ENCODE results near the gene TSHZ2.

DNA sequence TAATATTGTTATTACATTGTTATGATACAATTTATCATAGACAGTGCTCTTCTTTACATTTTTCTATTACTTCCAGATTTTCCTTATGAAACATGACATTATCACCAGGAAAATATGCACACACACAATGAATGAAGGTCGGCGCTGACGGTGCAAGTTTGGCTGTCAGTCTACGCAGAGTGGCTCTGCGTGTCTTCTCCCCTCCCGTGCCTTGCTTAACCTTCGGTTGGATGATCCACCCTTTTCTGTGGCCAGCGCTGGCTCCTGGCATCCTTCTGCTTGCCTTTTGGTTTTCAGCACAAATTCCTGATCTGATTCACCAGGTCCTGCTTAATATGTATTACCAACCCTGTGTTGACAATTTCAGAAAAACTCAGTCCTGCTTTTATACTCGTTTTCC lies 157.4 kb downstream of the TSHZ2 start:
- TF ChIP-seq FOXP4 (CRISPR knock-in tag; IDR thresholded peaks at IDR 0.05) (no peak), FOXK1 (CRISPR knock-in tag; IDR thresholded peaks at IDR 0.05) (no peak), E2F5 (CRISPR knock-in tag; IDR thresholded peaks at IDR 0.05) (no peak), TP53 (CRISPR knock-in tag; IDR thresholded peaks at IDR 0.05) (no peak), ETV6 (CRISPR knock-in tag; IDR thresholded peaks at IDR 0.05) (no peak), ZNF317 (CRISPR knock-in tag; IDR thresholded peaks at IDR 0.05; ENCODE audit: borderline replicate concordance, low read depth) (no peak), HMGA2 (CRISPR knock-in tag; IDR thresholded peaks at IDR 0.05) (no peak), CREB1 (CRISPR knock-in tag; IDR thresholded peaks at IDR 0.05) (no peak), MXD4 (CRISPR knock-in tag; IDR thresholded peaks at IDR 0.05; ENCODE audit: borderline replicate concordance) (no peak)
- TF ChIP-seq, protein P1, sequence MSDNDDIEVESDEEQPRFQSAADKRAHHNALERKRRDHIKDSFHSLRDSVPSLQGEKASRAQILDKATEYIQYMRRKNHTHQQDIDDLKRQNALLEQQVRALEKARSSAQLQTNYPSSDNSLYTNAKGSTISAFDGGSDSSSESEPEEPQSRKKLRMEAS (CRISPR knock-in tag; IDR thresholded peaks at IDR 0.05): no peak
- TF ChIP-seq, protein P2, sequence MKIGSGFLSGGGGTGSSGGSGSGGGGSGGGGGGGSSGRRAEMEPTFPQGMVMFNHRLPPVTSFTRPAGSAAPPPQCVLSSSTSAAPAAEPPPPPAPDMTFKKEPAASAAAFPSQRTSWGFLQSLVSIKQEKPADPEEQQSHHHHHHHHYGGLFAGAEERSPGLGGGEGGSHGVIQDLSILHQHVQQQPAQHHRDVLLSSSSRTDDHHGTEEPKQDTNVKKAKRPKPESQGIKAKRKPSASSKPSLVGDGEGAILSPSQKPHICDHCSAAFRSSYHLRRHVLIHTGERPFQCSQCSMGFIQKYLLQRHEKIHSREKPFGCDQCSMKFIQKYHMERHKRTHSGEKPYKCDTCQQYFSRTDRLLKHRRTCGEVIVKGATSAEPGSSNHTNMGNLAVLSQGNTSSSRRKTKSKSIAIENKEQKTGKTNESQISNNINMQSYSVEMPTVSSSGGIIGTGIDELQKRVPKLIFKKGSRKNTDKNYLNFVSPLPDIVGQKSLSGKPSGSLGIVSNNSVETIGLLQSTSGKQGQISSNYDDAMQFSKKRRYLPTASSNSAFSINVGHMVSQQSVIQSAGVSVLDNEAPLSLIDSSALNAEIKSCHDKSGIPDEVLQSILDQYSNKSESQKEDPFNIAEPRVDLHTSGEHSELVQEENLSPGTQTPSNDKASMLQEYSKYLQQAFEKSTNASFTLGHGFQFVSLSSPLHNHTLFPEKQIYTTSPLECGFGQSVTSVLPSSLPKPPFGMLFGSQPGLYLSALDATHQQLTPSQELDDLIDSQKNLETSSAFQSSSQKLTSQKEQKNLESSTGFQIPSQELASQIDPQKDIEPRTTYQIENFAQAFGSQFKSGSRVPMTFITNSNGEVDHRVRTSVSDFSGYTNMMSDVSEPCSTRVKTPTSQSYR (CRISPR knock-in tag; IDR thresholded peaks at IDR 0.05): no peak
- TF ChIP-seq, protein P3, sequence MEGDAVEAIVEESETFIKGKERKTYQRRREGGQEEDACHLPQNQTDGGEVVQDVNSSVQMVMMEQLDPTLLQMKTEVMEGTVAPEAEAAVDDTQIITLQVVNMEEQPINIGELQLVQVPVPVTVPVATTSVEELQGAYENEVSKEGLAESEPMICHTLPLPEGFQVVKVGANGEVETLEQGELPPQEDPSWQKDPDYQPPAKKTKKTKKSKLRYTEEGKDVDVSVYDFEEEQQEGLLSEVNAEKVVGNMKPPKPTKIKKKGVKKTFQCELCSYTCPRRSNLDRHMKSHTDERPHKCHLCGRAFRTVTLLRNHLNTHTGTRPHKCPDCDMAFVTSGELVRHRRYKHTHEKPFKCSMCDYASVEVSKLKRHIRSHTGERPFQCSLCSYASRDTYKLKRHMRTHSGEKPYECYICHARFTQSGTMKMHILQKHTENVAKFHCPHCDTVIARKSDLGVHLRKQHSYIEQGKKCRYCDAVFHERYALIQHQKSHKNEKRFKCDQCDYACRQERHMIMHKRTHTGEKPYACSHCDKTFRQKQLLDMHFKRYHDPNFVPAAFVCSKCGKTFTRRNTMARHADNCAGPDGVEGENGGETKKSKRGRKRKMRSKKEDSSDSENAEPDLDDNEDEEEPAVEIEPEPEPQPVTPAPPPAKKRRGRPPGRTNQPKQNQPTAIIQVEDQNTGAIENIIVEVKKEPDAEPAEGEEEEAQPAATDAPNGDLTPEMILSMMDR (IDR thresholded peaks at IDR 0.05): no peak
- TF ChIP-seq, protein P4, sequence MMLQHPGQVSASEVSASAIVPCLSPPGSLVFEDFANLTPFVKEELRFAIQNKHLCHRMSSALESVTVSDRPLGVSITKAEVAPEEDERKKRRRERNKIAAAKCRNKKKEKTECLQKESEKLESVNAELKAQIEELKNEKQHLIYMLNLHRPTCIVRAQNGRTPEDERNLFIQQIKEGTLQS (CRISPR knock-in tag; conservative IDR thresholded peaks at IDR 0.05): no peak

All from WTC11 (cell line).